ENCODE measurements around the gene PCID2. TPM values are rescaled to one million over a fixed set of nuclear protein-coding genes. Genes with fewer than 3 reads are reported as not detected.

PCID2 gene
- polyA plus RNA-seq, 4 donors: 53.2 to 67.5 (median 58.6) TPM

DNA sequence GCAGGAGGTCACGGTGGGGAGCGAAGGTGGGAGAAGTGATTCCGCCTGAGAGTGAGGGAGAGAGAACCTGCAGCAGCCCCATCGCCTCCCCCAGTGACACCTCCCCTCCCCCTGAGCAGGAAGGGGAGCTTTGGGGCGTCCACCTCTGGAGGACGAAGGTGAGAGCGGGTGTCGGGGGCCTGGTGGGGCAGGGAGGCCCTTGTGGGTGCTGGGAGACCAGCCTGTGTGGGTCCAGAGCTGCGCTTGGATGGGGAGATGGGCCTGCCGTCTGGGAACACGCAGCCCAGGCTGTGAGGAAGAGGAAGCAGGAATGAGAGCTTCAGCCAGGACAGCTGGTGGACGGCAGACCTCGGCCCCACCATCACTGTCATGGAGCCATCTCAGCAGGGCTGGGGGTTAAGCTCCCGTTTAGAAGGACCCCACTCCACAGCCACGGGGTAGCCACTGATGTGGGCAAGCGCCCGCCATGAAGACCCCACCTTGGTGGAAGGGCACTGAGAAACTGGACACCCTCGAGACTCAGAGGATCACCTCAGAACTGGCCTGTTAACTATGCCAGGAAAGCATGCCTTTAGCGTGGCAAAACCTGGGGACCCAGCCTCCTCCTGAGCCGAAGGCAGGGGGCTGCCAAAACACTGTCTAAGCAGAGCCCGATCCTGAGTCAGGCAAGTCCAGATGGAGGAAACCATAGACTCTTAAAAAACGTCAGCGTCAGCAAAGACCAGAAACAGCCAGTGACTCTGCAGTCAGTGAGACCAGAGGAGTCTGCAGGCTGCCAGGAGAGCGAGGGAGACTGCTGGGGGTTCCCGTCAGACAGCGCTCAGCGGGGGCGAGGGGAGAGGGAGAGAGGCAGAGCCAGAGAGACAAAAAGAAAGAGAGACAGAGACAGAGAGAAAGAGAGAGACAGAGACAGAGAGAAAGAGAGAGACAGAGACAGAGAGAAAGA is 56.5 kb downstream of the PCID2 start:
- DNase-seq (ENCODE audit: low read depth in 4 of 4, low spot score in 3 of 4): no peak

DNA sequence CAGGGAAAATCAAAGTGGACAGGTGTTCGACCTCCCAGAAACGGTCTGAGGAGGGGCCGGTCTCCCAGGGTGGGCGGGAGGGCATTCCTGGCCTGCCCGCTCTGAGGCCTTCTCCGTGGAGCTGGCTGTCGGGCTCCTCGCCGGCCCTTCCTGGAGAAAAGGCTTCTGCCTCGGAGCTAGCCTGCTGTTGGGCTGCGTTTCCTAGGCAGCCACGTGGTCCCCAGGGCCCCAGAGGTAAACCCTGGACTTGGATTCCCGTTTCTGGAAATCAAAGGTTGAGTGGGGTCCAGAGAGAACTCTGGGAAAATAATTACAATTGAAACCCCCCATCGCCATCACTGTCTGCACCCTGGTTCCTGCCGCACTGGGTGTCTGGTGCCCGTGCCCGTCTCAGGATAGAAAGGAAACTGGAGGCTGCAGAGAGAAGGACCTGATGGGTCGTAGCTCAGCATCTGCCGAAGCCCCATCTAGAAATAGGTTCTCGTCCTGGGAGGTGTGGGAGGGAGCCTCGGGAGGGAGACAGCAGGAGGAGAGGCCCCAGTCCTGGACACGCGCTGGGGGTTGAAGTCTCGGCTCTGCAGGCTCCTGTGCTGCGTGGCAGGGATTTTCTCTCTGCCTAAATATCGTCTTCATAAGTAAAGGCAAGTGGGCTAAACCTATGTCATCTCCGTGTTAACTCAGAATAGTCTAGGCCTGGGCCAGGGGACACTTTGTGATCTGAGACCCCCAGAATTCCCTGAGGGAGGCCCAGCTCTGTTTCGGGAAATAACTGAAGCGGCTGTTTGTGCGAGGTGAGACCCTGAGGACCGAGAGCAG is 57.7 kb downstream of the PCID2 start:
- DNase-seq (ENCODE audit: low read depth in 4 of 4, low spot score in 3 of 4): no peak

DNA sequence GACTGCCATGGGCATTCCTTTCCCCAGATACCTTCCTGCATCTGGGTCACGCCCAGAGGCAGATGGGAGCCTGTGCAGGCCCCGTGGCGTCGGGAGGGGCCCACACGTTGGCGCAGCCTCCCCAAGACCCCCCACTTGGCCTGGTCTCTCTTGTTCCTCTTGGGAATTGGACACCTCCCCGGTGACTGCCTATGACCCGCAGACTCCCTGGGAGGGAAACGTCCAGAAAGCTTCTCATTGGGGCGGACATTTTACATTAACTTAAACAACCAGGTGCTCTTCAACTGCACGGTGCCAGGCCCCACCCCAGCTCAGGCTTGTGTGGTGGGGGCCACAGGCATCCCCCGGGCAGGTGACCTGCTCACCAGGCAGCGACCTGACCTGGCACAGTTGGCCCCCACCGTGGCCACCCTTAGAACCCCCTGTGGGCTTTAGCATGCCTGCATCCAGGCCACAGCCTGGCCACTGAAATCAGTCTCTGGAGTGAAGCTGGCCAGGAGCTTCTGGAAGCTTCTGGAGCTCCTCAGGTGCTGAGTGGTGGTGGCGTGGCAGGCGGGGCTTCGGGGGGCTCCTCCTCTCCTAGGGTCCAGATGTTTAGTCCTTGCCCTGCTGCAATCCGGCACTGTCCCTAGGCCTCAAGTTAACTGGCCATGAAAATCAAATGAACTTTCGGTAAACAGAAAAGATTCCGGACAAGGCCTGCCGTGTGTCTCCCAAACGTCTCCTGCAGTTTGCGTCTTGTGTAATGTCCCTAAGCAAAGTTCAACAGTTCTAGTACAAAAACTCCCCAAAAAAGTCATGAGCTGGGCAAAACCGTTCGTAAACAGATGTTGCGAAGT is 58.5 kb downstream of the PCID2 start:
- no peak for DNase-seq (ENCODE audit: low read depth in 4 of 4, low spot score in 3 of 4)

DNA sequence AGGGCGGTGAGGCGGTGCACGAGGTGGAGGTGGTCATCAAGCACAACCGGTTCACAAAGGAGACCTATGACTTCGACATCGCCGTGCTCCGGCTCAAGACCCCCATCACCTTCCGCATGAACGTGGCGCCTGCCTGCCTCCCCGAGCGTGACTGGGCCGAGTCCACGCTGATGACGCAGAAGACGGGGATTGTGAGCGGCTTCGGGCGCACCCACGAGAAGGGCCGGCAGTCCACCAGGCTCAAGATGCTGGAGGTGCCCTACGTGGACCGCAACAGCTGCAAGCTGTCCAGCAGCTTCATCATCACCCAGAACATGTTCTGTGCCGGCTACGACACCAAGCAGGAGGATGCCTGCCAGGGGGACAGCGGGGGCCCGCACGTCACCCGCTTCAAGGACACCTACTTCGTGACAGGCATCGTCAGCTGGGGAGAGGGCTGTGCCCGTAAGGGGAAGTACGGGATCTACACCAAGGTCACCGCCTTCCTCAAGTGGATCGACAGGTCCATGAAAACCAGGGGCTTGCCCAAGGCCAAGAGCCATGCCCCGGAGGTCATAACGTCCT is 59.4 kb downstream of the PCID2 start:
- DNase-seq (ENCODE audit: low read depth in 4 of 4, low spot score in 3 of 4): no peak

DNA sequence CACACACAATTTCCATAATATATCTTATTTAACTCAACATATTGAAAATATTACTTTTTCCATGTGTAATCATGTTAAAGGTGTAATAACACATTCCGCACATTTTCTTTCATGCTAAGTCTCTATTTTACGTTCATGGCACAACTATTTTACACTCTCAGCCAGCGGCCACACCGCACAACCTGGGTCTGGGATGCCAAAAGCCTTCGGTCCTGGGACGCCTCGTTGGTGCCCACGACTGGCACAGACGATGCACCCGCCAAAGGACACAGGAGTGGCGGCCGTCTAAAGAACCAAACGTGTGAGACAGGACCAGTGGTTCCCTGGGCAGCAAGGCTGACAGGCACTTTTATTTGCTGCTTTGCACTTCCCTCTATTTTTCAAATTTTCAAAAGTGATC is 60.1 kb downstream of the PCID2 start:
- no peak for DNase-seq (ENCODE audit: low read depth in 4 of 4, low spot score in 3 of 4)

DNA sequence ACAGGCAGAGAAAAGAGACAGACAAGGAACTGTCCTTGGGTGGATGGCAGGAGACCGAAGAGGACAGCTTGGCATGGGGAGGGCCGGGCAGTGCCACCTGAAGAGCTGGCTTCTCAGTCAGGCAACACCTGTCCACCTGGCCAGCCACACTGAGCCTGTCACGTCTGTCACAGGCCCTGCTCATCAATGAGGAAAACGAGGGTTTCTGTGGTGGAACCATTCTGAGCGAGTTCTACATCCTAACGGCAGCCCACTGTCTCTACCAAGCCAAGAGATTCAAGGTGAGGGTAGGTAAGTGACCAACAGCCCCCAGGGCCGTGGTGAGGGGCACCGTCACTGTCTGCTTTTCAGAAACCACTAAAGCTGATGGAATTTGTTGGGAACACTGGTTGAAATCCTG is 61.3 kb downstream of the PCID2 start:
- no peak for DNase-seq (ENCODE audit: low read depth in 4 of 4, low spot score in 3 of 4)

DNA sequence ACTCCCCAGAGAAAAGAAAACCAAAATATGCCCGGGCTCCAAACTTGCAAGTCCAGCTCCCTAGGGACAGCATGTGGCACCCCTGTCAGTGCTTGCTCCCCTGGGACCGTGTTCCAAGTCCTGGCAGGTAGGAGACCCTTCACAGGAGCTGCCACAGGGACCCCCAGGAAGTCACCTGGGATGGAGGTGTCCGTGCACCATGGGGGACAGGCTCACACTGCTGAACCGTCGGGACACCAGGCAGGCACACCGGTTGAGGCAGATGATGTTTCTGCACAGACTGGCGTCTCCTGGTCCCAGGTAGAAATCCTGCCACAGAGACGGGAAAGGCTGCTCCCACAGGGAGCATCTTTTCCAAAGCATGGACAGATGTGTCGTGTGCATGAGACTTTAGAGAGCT is 61.7 kb downstream of the PCID2 start:
- no peak for DNase-seq (ENCODE audit: low read depth in 4 of 4, low spot score in 3 of 4)

DNA sequence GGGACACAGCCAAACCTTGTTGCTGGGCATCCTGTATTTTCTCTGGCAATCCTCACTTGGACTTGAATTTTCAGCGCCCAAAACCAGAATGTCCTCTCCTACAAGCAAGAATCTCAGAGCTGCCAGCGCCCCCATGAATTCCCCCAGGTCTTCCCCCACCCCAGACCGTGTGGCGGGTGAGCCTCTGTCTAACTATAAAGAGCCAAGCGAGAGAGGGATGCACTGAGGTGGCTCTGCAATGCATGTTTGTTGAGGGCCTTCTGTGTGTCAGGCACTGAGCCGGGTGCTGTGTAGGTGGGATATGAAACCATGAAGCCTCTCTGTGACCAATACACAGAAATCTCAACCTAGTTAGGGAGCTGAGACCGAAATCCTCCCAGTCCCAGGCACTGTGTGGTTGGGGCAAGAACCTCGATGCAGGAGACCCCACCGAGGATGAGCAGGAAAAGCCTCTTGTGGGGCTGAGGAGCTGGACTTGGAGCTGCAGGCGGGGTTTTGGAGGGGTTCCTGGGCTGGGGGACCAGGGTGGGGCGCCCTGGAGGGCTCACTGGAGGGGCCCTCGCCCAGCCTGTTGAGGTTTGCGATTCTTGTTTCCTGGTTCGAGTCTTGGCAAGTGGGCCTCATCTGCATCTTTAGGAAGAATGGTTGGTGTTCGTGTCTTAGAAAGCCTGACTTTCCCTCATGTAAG is 62.4 kb downstream of the PCID2 start:
- DNase-seq (ENCODE audit: low read depth in 4 of 4, low spot score in 3 of 4): no peak

DNA sequence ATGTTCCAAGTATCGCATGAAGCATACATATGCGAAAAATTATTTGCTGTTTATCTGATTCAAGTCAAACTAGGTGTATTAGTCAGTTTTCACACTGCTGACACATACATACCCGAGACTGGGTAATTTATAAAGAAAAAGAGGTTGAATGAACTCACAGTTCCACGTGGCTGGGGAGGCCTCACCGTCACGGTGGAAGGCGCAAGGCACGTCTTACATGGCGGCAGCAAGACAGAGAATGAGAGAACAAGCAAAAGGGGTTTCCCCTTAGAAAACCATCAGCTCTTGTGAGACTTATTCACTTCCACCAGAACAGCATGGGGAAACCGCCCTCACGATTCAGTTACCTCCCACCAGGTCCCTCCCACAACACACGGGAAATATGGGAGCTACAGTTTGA is 63.0 kb downstream of the PCID2 start:
- DNase-seq (ENCODE audit: low read depth in 4 of 4, low spot score in 3 of 4): no peak

DNA sequence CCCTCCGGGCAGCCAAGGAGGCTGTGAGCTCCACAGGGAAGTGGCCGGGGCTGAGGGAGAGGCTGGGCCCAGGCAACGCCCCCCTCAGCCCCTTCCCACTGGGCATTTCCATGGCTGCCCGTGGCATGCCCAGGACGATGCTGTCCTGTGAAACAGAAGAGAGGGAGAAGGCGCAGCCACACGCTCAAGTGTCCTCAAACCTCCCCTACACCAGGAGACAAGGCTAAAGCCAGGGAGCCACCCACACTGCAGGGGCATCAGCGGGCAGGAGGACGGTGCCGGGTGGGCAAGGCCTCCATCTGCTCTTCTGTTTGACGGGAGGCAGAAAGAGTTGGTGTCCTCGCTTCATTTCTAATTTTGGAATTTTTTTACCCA is 64.2 kb downstream of the PCID2 start:
- DNase-seq (ENCODE audit: low read depth in 4 of 4, low spot score in 3 of 4): no peak

DNA sequence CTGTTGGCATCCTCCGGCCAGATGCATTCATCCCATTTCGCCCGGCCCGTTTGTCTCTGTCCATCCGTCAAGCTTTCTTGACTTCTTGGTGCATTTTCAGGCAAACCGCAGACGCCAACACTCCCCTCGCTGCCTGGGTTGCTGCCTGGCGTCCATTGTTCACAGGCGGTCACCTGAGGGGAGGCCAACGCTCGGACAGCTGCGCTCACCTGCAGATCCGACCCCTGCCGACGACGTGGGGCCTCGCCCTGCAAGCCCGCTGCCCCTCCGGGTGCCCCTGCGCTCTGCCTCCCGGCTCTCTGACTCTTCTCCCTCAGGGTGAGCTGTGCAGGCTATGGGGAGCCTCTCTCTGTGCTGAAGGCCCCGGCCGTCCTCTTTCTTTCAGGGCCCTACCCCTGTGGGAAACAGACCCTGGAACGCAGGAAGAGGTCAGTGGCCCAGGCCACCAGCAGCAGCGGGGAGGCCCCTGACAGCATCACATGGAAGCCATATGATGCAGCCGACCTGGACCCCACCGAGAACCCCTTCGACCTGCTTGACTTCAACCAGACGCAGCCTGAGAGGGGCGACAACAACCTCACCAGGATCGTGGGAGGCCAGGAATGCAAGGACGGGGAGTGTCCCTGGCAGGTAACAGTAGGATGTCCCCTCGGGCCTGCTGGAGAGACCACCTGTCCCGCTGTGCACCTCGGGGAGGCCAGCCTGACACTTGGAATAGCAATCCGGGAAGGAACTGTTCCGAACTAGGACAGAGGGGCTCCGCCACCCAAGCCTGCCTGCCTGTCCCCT is 64.8 kb downstream of the PCID2 start:
- no peak for DNase-seq (ENCODE audit: low read depth in 4 of 4, low spot score in 3 of 4)

DNA sequence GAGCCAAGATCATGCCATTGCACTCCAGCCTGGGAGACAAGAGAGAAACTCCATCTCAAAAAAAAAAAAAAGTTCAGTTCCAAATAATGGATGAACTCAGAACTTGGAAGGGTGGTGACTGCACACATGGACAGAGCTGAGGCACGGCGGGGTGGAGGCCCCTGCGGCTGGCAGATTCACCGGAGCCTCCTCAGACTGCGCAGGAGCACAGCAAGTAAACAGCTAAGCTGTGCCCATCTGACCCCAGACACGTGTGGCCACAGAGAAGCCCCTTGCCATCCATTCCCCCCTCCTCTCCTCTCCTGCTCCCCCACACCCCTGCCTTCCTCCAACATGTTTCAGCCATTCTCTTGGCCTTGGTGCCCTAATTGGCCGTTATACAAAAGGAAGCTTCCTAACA is 65.6 kb downstream of the PCID2 start:
- no peak for DNase-seq (ENCODE audit: low read depth in 4 of 4, low spot score in 3 of 4)

DNA sequence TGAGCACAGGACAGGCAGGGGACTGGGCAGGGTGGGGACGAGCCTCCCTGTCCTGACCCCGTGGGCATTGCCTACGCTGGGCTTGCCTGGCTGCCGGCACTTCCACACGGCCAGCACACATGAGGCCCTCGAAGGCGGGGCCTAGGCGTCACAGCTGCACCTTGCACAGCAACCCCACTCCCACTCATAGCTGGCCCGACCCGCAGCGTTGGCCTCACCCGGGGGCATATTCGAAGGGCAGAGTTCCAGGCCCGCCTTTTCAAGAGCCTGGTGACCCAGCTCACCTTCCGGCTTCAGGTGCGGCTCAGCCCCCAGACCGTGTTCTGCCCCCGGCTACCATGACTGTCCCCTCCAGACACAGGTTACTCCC is 66.9 kb downstream of the PCID2 start:
- DNase-seq (ENCODE audit: low read depth in 4 of 4, low spot score in 3 of 4): no peak

DNA sequence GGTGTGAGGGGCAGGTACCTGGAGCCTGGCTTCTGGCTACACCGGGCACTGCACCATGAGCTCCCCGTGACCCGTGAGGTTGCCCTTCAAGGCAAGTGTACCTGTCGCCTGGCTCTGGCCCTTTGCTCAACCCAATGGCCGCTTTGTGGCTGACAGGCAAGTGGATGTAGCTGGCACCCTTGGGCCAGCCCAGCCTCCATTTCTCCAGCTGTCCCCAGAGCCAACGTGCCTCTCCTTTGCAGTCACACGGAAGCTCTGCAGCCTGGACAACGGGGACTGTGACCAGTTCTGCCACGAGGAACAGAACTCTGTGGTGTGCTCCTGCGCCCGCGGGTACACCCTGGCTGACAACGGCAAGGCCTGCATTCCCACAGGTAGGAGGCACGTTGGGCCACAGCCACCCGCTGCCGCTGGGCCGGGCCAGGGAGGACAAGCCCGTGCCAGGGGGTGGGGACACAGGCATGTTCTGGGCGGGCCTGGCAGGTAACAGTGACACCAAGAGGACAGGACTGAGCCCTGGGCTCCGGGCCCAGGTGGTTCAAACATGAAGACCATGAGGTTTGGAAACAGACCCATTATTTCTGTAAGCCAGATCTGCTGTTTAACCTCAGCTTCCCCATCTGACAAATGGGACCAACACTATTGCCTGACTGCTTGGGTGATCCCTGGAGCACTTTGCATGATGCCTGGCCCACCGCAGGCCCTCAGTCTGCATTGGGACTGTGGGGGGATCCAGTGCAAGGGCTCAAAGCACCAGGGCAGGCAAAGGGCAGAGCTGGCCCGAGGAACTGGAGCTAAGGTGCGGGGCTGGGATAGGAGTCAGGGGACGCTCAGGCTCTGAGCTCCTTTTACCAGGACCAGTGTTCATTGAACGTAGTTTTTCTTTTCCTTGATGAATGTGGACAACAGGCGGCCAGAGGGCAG is 67.5 kb downstream of the PCID2 start:
- DNase-seq (ENCODE audit: low read depth in 4 of 4, low spot score in 3 of 4): no peak

DNA sequence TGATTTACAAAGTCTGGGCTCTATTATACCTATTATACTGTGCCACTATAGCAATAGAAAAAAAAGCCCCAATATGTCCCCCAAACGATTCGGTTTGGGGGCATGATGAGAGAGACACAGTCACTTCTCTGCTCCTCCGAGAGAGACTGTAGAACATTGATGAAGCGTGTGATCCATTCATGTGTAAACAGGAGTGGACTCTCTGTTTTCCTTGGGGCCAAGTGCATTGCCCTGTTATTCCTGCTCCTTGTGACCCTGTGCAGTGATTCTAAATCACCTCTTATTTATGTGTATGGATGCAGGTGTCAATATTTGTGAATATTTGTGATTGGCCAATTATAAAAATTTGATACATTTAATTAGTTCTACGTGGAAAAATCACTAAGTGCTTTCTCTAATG is 68.9 kb downstream of the PCID2 start:
- no peak for DNase-seq (ENCODE audit: low read depth in 4 of 4, low spot score in 3 of 4)

DNA sequence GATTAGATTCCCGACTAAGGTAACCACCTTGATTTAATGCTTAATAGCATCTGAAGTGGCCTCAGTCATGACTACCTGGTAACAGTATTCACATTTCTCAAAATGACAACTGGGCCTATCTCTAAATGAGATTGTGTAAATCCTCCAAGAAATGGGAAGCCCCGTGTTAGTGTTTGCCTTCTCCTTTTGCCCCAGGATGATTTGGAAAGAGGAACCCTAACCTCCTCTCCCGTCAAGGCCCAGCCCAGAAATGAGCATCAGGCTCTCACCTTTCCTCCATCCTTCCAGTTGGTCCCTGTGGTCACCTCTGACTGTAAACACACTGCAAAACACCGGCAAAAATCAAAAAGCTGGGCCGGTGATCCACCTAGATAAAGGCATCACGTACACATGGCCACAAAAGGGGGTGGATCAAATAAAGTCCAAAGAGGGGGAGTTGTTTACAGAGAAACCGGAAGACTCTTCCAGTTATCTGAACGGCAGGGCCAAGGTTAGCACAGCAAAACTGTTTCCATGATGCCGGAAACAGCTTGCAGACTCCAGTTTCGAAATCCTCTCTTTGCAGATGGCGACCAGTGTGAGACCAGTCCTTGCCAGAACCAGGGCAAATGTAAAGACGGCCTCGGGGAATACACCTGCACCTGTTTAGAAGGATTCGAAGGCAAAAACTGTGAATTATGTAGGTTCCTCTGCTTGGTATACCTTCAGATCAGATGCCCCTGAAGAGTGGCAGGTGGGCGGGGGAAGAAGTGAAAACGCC is 69.5 kb downstream of the PCID2 start:
- no peak for DNase-seq (ENCODE audit: low read depth in 4 of 4, low spot score in 3 of 4)

DNA sequence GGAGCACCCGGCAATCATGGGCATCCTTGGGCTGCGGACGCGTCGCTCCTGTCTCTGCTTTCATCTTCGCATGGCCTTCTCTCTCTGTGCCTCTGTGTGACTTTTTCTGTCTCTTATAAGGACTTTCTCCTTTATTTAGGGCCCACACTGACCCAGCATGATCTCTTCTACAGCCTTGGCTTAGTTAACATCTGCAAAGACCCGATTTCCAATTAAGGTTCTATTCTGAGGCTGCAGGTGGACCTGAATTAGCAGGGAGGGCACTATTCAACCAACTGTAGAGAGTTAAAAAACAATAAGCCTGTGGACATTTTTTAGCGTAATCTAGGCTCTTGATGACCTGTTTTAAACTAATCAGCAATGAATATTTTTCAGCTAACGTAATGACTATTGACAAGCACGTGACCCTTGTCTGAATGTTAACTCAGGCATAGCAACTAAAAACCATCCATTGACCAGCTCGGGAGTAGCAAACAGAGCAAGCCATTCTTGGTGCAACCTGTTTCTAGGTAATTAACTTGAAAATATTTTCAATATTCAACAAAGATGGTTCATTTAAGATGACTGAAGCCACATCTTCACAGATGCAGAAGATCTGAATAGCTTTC is 70.7 kb downstream of the PCID2 start:
- no peak for DNase-seq (ENCODE audit: low read depth in 4 of 4, low spot score in 3 of 4)
